HuH-7.5 (cell line): ENCODE measurements around the gene RASGEF1C.

Source experiments
- DNase-seq: peaks from one replicate; pipeline ENCODE4 v3.0.0; 2011; ENCODE audit warnings: low spot score

RASGEF1C gene

DNA sequence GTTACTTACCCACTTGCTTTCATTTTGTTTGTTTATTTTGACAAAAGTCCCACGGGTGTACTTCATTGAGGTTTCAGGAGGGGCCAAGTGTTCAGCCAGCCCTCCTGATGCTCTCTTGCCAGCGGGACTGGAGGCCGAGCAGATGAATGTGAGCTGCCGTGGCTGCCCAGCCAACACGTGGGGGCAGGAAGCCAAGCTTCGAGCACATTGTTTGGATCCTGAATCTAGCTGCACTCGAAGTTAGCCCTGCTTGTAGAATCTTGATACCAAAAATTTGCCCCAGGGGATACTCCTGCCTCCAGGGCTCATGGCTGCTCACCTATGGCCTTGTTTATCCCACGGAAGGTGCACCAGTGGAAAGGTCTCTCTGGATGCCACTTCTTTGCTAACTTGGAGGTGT, 49.3 kb downstream of the RASGEF1C start:
- DNase-seq, result no peak

- no peak for DNase-seq
These were observed 51.1 kb downstream of the RASGEF1C start for GRCh38 chr5:180157866-180158265.

GRCh38 chr5:180156141-180156540, 52.9 kb downstream of the RASGEF1C start:
- DNase-seq, result no peak

DNA sequence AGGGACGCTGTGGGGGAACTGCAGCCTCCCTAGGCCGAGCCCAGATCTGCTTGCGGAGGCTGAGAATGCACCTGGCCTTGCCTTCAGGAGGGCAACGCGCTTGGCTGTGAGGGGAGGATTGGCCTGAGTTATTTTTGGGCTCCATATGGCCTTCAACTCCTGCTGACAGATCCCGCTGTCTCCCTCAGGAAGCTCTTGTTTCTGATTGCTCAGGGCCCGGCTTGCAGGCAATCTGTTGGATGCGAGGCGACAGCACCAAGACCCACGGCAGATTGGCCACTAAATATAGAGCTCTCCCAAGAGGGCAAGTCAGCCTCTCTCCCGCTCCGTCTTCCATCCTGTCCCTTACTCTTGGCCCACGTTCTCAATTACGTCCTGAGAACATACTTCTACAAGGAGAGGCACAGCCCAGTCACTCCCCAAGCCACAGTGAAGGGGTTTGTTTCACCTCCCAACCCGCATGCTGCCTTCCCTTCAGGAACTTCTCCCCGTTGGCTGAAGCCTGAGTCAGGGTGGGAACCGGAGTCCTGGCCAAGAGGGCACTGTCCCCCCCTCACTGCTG, 53.6 kb downstream of the RASGEF1C start:
- DNase-seq, result no peak

GRCh38 chr5:180154821-180155364, 54.1 kb downstream of the RASGEF1C start:
- no peak for DNase-seq

DNA sequence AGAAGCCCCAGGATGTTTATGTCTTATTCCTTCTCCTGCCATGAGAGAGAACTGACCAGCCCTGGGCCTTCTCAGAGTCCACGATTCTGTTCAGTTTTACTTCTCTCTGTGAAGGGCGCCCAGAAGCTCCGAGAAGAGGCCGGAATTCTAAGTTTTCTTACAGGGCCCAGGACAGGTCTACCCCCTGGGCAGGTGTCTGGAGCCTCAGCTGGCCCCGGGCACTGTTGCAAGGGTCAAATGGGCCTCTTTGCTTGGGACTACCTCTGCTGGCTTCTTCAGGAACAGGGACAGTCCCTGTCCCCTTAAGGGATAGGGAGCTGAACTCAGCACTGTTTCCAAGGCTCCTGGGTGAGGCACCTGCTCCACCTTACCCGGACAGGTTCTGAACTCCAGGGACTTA, 55.0 kb downstream of the RASGEF1C start:
- DNase-seq, result no peak

- DNase-seq, result no peak
These were observed 55.9 kb downstream of the RASGEF1C start for GRCh38 chr5:180153099-180153498.

DNA sequence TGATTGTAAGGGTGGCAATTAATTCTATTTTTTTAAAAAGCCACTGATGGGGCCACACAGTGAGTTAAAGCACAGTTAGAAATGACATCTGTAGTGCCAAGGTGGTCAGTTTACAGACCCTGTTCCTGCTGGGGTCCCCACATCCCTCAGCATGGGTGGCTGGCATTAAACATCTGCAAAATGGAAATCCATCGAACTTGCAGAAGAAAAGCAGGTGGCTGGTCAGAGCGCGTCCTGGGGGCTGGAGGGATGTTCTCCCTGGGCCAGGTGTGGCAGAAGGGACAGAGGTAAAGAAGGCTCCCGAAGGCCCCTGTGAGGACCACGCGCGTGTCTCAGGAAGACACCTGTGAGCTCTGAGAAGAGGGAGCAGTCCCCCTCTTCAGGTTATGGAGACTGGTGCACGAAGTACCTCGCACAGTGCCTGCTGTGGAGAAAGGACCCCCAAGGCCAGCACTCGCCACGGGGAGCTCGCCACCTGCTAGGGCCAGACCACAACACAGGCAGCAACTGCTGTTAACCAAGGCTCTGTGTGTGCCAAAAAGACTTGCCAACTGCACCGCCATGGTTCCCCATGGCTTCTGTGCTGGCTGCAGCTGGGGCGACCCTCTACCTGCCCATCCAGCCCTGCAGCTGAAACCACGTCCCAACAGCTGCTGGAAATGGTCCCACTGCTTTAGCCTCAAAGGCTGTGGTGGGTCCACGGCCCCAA, 65.2 kb downstream of the RASGEF1C start:
- DNase-seq, result no peak

DNA sequence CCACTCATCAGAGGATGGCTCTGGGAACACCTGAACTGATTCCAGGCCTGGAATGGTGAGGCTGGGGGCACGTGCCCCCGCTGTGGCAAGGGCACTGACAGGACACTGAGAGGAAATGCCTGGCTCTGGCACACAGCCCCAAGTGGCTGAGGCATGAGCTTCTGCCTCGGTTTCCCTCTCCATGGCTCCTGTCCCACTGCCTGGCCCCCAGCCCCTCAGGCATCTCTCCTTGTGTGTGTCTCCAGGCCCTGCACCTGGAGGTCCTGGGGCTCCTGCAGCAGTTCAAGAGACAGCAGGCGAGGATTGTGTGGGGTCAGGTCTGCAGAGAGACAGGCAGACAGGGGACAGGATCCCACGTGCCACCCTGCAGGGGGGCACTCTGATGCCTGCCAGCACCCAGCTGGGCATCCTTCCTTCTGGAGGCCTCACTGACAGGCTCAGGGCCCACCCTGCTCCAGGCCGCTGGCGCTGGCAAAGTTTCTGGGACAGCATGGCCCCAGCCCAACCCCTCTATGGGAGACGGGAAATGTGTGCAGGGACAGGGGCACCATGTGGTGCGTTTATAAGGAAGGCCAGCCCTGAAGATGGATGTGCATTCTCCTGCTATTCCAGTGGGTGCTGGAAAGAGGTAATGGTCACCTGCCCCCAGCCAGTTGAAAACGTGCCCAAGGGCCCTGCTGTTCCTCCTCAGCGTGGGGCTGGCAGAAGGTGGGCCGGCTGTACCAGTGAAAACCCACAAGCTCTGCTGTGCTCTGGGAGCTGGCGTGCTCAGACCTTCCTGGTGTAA, 66.0 kb downstream of the RASGEF1C start:
- DNase-seq, result no peak

GRCh38 chr5:180142021-180142765, 66.8 kb downstream of the RASGEF1C start:
- no peak for DNase-seq

DNA sequence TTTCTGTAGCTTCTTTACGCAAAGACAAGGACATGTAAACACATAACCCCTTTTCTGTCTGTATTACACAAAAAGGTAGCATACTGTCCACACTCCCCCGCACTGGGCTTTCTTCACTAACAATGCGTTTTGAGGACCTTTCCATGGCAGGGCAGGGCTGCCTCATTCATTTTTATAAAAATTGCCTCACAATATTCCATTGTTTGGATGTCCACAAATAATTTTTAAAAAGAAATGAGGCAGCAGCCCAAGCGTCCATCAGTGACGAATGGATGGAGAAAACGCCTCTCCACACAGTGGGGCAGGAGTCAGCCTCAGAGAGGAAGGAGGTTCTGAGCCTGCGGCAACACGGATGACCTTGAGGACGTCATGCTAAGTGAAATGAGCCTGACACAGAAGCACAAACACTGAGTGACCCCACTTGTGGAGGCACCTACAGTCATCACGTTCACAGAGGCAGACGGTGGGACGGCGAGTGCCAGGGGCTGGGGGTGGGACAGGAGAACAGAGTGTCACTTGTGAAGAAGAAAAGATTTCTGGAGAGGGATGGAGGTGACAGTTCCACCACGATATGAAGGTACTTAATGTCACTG, 67.8 kb downstream of the RASGEF1C start:
- no peak for DNase-seq

- no peak for DNase-seq
These were observed 68.4 kb downstream of the RASGEF1C start for GRCh38 chr5:180140571-180140970.

DNA sequence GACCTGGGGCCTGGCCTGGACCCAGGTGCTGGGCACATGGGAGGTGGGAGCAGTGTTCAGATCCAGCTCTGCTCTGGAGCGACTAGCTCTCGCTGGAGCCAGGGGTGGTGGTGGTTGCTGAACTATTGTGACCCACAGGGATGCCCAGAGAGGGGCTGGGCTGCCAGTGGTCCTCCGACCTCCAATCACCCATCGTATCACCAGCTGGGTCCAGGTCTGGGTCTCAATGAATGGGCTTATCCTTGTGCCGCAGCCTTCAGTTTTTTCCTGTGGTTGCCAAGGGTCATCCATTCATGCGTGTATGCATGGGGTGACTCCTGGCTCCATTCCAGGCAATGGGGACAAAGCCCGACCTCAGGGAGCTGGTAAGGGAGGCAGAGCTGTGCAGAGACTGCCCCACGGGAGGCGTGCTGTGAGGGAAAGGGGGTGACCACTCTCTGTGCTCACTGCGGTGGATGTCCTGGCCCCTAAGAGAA, 68.9 kb downstream of the RASGEF1C start:
- no peak for DNase-seq

DNA sequence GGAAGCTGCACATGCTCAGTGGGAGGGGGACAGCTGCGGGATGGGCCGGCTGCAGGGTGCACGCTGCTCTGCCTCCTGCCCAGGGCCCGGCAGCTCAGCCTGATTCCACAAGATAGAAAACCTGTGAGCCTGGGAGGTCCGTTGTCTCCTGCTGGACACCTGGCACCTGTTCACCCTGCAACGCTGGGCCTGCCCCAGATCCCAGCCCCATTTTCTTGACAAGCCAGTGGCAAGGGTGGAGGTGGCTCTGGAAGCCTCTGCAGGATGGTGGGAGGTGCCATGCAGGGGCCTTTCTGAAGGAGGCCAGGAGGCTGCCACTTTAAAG, 69.3 kb downstream of the RASGEF1C start:
- no peak for DNase-seq

- DNase-seq, result no peak
These were observed 69.9 kb downstream of the RASGEF1C start for GRCh38 chr5:180138976-180139730.

- DNase-seq, result no peak
These were observed 70.6 kb downstream of the RASGEF1C start for GRCh38 chr5:180138214-180138975.

DNA sequence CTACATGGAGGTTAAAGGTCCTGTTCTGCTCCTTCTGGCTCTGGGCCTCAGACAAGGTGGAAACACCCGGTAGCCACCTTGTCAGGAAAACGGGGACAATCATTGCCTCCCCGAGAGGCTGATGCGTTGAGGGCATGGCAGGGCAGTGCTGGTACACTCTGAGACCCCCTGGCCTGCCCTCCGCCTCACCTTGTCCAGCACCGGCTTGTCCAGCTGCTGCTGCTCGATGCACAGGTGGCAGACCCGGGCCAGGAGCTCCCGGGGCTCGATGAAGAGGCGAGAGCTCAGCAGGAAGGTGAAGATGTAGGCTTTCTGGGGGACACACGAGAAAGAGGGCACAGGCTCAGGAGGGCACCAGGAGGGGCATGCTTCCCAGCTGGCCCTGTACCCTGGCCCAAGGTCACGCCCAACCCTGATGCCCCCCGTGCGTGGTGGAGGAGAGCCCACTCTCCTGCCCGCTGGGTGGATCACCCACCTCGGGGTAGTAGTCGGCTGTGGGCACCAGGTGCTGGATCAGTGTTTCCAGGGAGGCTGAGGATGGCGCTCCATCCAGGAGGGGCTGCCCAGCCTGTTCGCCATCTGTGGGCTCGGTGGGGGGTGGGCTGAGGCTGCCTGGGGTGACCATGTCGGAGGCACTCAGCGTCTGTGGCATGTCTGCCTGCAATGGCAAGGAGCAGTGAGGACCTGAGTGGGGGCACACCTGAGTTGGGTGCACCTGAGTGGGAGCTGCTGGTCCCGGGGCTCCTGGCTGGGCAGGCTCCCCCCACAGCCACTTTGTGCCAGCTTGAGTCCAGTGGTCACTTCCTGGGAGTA, 71.4 kb downstream of the RASGEF1C start:
- no peak for DNase-seq

DNA sequence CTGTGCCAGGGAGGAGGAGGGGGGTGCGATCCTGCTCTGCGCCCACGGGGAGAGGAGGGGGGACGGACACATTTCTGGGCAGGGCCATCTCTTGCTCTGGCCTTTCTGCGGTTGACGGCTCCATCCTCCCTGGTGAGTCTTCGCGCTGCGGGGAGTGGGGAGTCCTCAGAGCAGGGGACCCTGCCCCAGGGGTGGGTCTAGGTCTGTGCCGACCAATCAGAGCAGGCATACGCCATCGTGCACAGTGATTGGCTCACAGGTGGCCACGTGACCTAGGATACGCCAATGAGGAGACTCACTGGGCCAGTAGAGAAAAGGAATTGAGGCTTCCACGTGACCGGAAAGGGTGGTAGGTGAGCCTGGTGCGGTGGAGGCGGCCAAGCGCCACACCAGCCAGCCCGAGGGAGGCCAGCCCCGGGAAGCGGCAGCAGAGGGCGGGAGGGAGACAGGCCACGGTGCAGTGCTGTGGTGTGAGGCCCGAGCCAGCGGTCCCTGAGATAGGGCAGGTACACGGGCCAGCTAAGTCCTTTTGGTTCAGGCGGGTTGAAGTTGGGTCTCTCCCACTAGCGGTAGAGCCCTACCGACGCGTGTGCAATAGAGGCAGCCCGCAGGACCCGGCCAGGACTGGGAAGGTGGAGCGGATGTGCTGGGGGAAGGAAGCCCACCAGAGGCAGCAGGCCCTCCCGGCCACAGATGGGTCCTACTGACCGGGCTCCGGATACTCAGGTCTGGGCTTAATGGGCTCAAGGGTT, 72.2 kb downstream of the RASGEF1C start:
- DNase-seq, result no peak
